IMR-90 (cell line): ENCODE results near the gene ADGRF5. TPM values are rescaled to one million over a fixed set of nuclear protein-coding genes. Genes with fewer than 3 reads are reported as not detected.

ENCODE experiments used
- ATAC-seq: fragments of 200-7000 bp; cut with Tn5 transposase; 2 replicates; pipeline ENCODE4 v1.9.1; 2020; ENCODE audit warnings: low read depth, mild to moderate bottlenecking, moderate library complexity
- BruUV-seq: library from RNA; stranded (reverse); fragments of 400-500 nt; replicated peaks from 2 replicates; lab custom pipeline; 2021; lab: Mats Ljungman, UMichigan
- CTCF ChIA-PET: fragments of 300-600 bp; formaldehyde crosslinking; extraction: SDS; loops from one replicate; lab custom pipeline; 2021; ENCODE audit warnings: antibody characterized with exemption; lab: Yijun Ruan, JAX
- POLR2A ChIA-PET: fragments of 300-600 bp; sonication (Branson Sonifier 250); formaldehyde crosslinking; loops from one replicate; lab custom pipeline; 2022; ENCODE audit warnings: antibody characterized with exemption; ENCODE audit not compliant: unreplicated experiment; lab: Charles Lee
- DNase-seq: peaks from one replicate; pipeline ENCODE4 v3.0.0; 2013
- H2AFZ ChIP-seq: replicated peaks from 2 replicates; pipeline ENCODE3; 2013; ENCODE audit warnings: low read length, mild to moderate bottlenecking; ENCODE audit not compliant: poor library complexity
- H2AK5ac ChIP-seq: 2 replicates; pipeline ENCODE4 v1.6.1; 2013; ENCODE audit warnings: low read depth, low read length, inconsistent platforms
- H2AK9ac ChIP-seq: replicated peaks from 2 replicates; pipeline ENCODE3; 2013; ENCODE audit warnings: mild to moderate bottlenecking, low read depth, low read length, moderate library complexity; ENCODE audit not compliant: poor library complexity
- H2BK120ac ChIP-seq: 2 replicates; pipeline ENCODE4 v1.6.1; 2013; ENCODE audit warnings: low read depth, low read length, inconsistent platforms
- H2BK15ac ChIP-seq: 3 replicates; pipeline ENCODE4 v1.6.1; 2013; ENCODE audit warnings: low read depth, low read length, inconsistent platforms
- H2BK20ac ChIP-seq: 2 replicates; pipeline ENCODE4 v1.6.1; 2013; ENCODE audit warnings: low read depth, mild to moderate bottlenecking, inconsistent platforms, low read length, moderate library complexity
- H2BK5ac ChIP-seq: 2 replicates; pipeline ENCODE4 v1.6.1; 2013; ENCODE audit warnings: mild to moderate bottlenecking, low read depth, low read length, inconsistent platforms; ENCODE audit not compliant: poor library complexity, severe bottlenecking
- H3K14ac ChIP-seq: replicated peaks from 2 replicates; pipeline ENCODE4 v1.6.1; 2013; ENCODE audit warnings: low read depth, low read length, inconsistent platforms
- H3K18ac ChIP-seq: 2 replicates; pipeline ENCODE4 v1.6.1; 2013; ENCODE audit warnings: low read depth, low read length, control low read depth
- H3K23ac ChIP-seq: 2 replicates; pipeline ENCODE4 v1.6.1; 2013; ENCODE audit warnings: low read depth, low read length, inconsistent platforms
- H3K27ac ChIP-seq: 2 replicates; pipeline ENCODE4 v1.5.1; 2013; ENCODE audit warnings: mild to moderate bottlenecking, control low read depth, low read length; ENCODE audit not compliant: insufficient read depth
- H3K27me3 ChIP-seq: 2 replicates; pipeline ENCODE4 v1.6.1; 2013; ENCODE audit warnings: low read length; ENCODE audit not compliant: control insufficient read depth, insufficient read depth
- H3K36me3 ChIP-seq: 2 replicates; pipeline ENCODE4 v1.6.1; 2013; ENCODE audit warnings: low read length, mixed read lengths; ENCODE audit not compliant: control insufficient read depth, insufficient read depth
- H3K4ac ChIP-seq: 2 replicates; pipeline ENCODE4 v1.6.1; 2013; ENCODE audit warnings: low read depth, low read length, inconsistent platforms
- H3K4me1 ChIP-seq: 2 replicates; pipeline ENCODE4 v1.6.1; 2013; ENCODE audit warnings: low read length, mixed read lengths; ENCODE audit not compliant: control insufficient read depth, insufficient read depth
- H3K4me2 ChIP-seq: 2 replicates; pipeline ENCODE4 v1.6.1; 2013; ENCODE audit warnings: low read depth, mild to moderate bottlenecking, control low read depth, low read length, moderate library complexity
- H3K4me3 ChIP-seq: 2 replicates; pipeline ENCODE4 v1.5.1; 2013; ENCODE audit warnings: low read depth, mild to moderate bottlenecking, control low read depth, low read length, moderate library complexity; ENCODE audit not compliant: insufficient read depth
- H3K56ac ChIP-seq: 2 replicates; pipeline ENCODE4 v1.6.1; 2013; ENCODE audit warnings: low read length, inconsistent platforms; ENCODE audit not compliant: insufficient read depth; ENCODE audit errors: extremely low read depth
- H3K79me1 ChIP-seq, 2 experiments: 2 replicates each; pipeline ENCODE4 v1.6.1; 2013; ENCODE audit warnings: low read length in 2 of 2, inconsistent platforms in 1 of 2, low read depth in 1 of 2
- H3K9ac ChIP-seq: 2 replicates; pipeline ENCODE4 v1.6.1; 2013; ENCODE audit warnings: low read depth, low read length, control low read depth
- H3K9me1 ChIP-seq: 2 replicates; pipeline ENCODE4 v1.6.1; 2013; ENCODE audit warnings: low read length, inconsistent platforms; ENCODE audit not compliant: insufficient read depth
- H3K9me3 ChIP-seq: 2 replicates; pipeline ENCODE4 v1.6.1; 2013; ENCODE audit warnings: low read length; ENCODE audit not compliant: control insufficient read depth, insufficient read depth
- H4K20me1 ChIP-seq: 2 replicates; pipeline ENCODE4 v1.6.1; 2013; ENCODE audit warnings: low read length, inconsistent platforms; ENCODE audit not compliant: insufficient read depth
- H4K5ac ChIP-seq: 2 replicates; pipeline ENCODE4 v1.6.1; 2013; ENCODE audit warnings: mild to moderate bottlenecking, low read depth, low read length, control low read depth
- H4K8ac ChIP-seq, 2 experiments: 2 replicates each; pipeline ENCODE4 v1.6.1; 2013; ENCODE audit warnings: low read depth in 2 of 2, low read length in 2 of 2, control low read depth in 1 of 2, inconsistent platforms in 1 of 2
- H4K91ac ChIP-seq: 2 replicates; pipeline ENCODE4 v1.6.1; 2013; ENCODE audit warnings: low read depth, low read length, inconsistent platforms; ENCODE audit not compliant: insufficient read depth
- CEBPB ChIP-seq: IDR thresholded peaks from 2 replicates; pipeline ENCODE4 v1.6.1; 2012; ENCODE audit warnings: low read depth, low read length, improper control_type of control experiment
- FOS ChIP-seq: fragments of 150-350 bp; IDR thresholded peaks from 2 replicates; pipeline ENCODE4 v1.6.1; 2016; ENCODE audit warnings: low read depth, low read length
- MAZ ChIP-seq: IDR thresholded peaks from 2 replicates; pipeline ENCODE4 v1.6.1; 2012; ENCODE audit warnings: low read depth, mild to moderate bottlenecking, low read length, improper control_type of control experiment, moderate library complexity, borderline replicate concordance
- NFE2L2 ChIP-seq: fragments of 150-350 bp; IDR thresholded peaks from 2 replicates; pipeline ENCODE4 v1.6.1; 2016; ENCODE audit warnings: low read depth, mild to moderate bottlenecking, low read length
- RFX5 ChIP-seq: IDR thresholded peaks from 2 replicates; pipeline ENCODE4 v1.8.0; 2012; ENCODE audit warnings: low read depth, mild to moderate bottlenecking, low read length, moderate library complexity
- dilution Hi-C: fragments of 300-500 bp; cut with HindIII; formaldehyde crosslinking; loops from one replicate; pipeline ENCODE4 v1.14.3; 2018; ENCODE audit warnings: low sequenced_read_pairs; ENCODE audit not compliant: unreplicated experiment
- in situ Hi-C: fragments of 300-500 bp; cut with MboI; formaldehyde crosslinking; loops from 3 replicates; pipeline ENCODE4 v1.14.3; 2019; ENCODE audit warnings: low sequenced_read_pairs, inconsistent platforms, mixed read lengths
- intact Hi-C: fragments of 100-400 bp; cut with micrococcal nuclease; formaldehyde crosslinking; loops from 2 replicates; pipeline ENCODE4 v1.10.0; 2022
- polyA plus RNA-seq, 3 experiments: library from polyadenylated mRNA; depleted of rRNA; stranded (reverse); fragments of >200 nt; gene quantifications; 2 replicates each; pipeline ENCODE4 v1.2.3, GENCODE V29; 2012; ENCODE audit warnings: low replicate concordance in 1 of 3
- total RNA-seq: library from RNA; depleted of rRNA; stranded (reverse); fragments of >200 nt; gene quantifications from 2 replicates; pipeline ENCODE4 v1.2.3, GENCODE V29; 2012
- TF ChIP-seq, protein P1 (sequence below): fragments of 150-350 bp; IDR thresholded peaks from 2 replicates; pipeline ENCODE4 v1.6.1; 2017; ENCODE audit warnings: mild to moderate bottlenecking, antibody characterized with exemption, low read length, low read depth

The ADGRF5 gene
- total and polyA plus RNA-seq, 2 of the 4 experiments (the other 2 are of a cell fraction), result not detected

DNA sequence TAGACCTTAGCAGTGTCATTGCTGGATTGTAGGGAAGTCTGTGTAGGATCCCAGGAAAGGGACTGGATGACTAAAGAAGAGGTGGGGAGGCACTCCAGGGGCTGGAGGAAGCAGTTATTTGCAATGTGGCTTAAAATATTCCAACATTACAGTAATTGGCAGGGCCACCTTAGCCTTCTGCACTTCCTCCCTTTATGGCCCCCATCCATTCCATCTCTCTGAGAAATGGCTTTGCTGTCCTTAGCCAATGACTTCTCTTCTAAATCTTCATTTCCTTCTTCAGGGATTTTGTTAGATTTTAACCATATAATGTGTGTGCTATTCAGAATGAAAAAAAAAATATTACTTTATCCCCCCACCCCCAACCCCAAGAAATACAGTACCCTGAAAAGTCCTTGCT, 6.4 kb downstream of the ADGRF5 start:
- H3K4me3 ChIP-seq, result no peak overlapping the region
- no peak overlapping the region for H3K14ac ChIP-seq
- no peaks in the 10 kb centered on the region for H3K9me3 ChIP-seq
- intact Hi-C loops, result no loop called here
- no peaks in the 10 kb centered on the region for H3K79me1 ChIP-seq
- BruUV-seq, result no TSS peak
- H4K91ac ChIP-seq, result no peak overlapping the region
- no peak overlapping the region for H3K9ac ChIP-seq
- no peak overlapping the region for H2AFZ ChIP-seq
- no peak overlapping the region for H4K8ac ChIP-seq
- H3K23ac ChIP-seq, result no peak overlapping the region
- H3K9me1 ChIP-seq, result no peaks in the 10 kb centered on the region
- DNase-seq, result no peak
- dilution Hi-C loops, result no loop called here
- no peak overlapping the region for H2AK5ac ChIP-seq
- no peak overlapping the region for H3K27ac ChIP-seq
- no peaks in the 10 kb centered on the region for H4K20me1 ChIP-seq
- TF ChIP-seq CEBPB, result no peak
- TF ChIP-seq, protein P1, sequence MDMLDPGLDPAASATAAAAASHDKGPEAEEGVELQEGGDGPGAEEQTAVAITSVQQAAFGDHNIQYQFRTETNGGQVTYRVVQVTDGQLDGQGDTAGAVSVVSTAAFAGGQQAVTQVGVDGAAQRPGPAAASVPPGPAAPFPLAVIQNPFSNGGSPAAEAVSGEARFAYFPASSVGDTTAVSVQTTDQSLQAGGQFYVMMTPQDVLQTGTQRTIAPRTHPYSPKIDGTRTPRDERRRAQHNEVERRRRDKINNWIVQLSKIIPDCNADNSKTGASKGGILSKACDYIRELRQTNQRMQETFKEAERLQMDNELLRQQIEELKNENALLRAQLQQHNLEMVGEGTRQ, result no peak
- TF ChIP-seq FOS, result no peak
- TF ChIP-seq RFX5, result no peak
- TF ChIP-seq NFE2L2, result no peak
- no peak for TF ChIP-seq MAZ
- H2BK20ac ChIP-seq, result no peak overlapping the region
- H2BK120ac ChIP-seq, result no peak overlapping the region
- no peak overlapping the region for H3K56ac ChIP-seq
- in situ Hi-C loops, result no loop called here
- H3K27me3 ChIP-seq, result no peaks in the 10 kb centered on the region
- H3K36me3 ChIP-seq, result no peaks in the 10 kb centered on the region
- no peaks in the 10 kb centered on the region for H3K4me1 ChIP-seq
- CTCF ChIA-PET, result no interaction called here
- H3K18ac ChIP-seq, result no peak overlapping the region
- POLR2A ChIA-PET, result no interaction called here
- no peak overlapping the region for H3K4me2 ChIP-seq
- H2BK15ac ChIP-seq, result no peak overlapping the region
- ATAC-seq, result no peak
- H3K4ac ChIP-seq, result no peak overlapping the region
- no peak overlapping the region for H2AK9ac ChIP-seq
- no peak overlapping the region for H2BK5ac ChIP-seq
- H4K5ac ChIP-seq, result no peak overlapping the region
